PFSK-1 (cell line): Measurements from ENCODE around the gene XIRP2.

Experiments used
- FOXP2 ChIP-seq: optimal IDR thresholded peaks from 2 replicates; pipeline ENCODE3; 2011; ENCODE audit warnings: borderline replicate concordance, control low read depth, inconsistent platforms; ENCODE audit not compliant: insufficient read depth; ENCODE audit errors: extremely low read length, extremely low read depth
- POLR2AphosphoS5 ChIP-seq: IDR thresholded peaks from 2 replicates; pipeline ENCODE4 v1.6.1; 2012; ENCODE audit warnings: low read depth, mild to moderate bottlenecking, control low read depth, low read length, moderate library complexity
- TAF1 ChIP-seq: IDR thresholded peaks from 2 replicates; pipeline ENCODE4 v1.6.1; 2012; ENCODE audit warnings: low read length, control low read depth, borderline replicate concordance; ENCODE audit not compliant: insufficient read depth

DNA sequence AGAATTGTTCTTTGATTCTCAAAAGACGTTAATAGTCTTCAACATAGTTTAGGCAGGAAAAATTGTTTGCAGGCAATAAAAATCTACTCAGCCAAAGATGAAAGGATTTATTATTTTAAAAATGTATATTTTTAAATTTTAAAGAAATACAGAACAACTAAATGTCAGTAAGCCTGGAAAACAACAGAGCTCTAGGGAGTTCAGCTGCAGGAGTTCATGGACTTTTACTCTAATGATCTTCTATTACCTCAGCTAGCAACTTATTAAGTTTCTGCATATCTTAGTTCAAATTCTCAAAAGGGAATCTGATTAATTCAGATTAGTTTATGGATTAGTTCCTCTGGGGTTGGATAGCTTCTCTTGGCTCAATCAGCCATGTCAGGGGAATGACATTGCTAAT is 17.9 kb upstream of the XIRP2 start:
- TF ChIP-seq POLR2AphosphoS5 (no peak), TAF1 (no peak), FOXP2 (no peak)
